ENCODE measurements around the gene SLC1A1.

DNA sequence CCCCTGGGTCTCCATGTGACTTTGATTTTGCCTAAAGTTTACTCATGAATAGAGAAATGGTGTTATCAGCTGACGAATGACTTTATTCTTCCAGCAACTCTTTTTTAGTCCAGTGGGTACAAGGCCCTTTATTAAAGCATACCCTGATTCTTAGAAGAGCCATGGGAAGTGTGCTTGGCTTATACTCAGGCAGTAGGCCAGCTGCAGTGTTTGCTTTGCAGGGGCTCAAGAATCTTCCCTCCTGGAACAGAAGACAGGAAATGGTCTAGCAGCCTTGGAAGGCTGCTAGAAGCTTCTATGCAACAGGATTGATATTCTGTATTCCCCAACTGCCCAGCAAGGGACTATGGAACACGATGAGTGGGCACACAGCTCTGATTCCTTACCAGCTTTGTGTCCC lies 98.5 kb downstream of the SLC1A1 start:
- TF ChIP-seq CTCF (IDR thresholded peaks at IDR 0.05) (no peak), POLR2A (IDR thresholded peaks at IDR 0.05) (no peak)

All from breast epithelium (tissue), 3 donors.